ENCODE results near the gene DENND6B. TPM values are rescaled to one million over a fixed set of nuclear protein-coding genes. Genes with fewer than 3 reads are reported as not detected.

Gene DENND6B
- total and polyA plus RNA-seq, 2 of the 13 experiments (the other 11 are each of a cell fraction or from before 2014, with no cell fraction given): 0.95 to 3.8 TPM

- TF ChIP-seq HMG20B (CRISPR knock-in tag; conservative IDR thresholded peaks at IDR 0.05) (peak; percentile 26; the same call in 1 of the 2 replicates), ZNF709 (CRISPR knock-in tag; IDR thresholded peaks at IDR 0.05) (peak; percentile 64; the same call in 1 of the 2 replicates), PAF1 (CRISPR knock-in tag; IDR thresholded peaks at IDR 0.05) (no peak), ZSCAN31 (CRISPR knock-in tag; IDR thresholded peaks at IDR 0.05; ENCODE audit: low read depth) (no peak), TEAD2 (CRISPR knock-in tag; IDR thresholded peaks at IDR 0.05) (no peak), ZNF10 (CRISPR knock-in tag; IDR thresholded peaks at IDR 0.05; ENCODE audit: borderline replicate concordance, low read depth) (no peak), TARDBP (CRISPR knock-in tag; IDR thresholded peaks at IDR 0.05) (peak; percentile 90), ZNF800 (CRISPR knock-in tag; IDR thresholded peaks at IDR 0.05) (peak; percentile 93), ZNF317 (CRISPR knock-in tag; IDR thresholded peaks at IDR 0.05) (0 out of 2 replicates have a peak, but pooled peaks have one; percentile 36), FOXA1 (IDR thresholded peaks at IDR 0.05) (no peak), FOXA1 (CRISPR knock-in tag; IDR thresholded peaks at IDR 0.05) (peak; percentile 94), CREBL2 (CRISPR knock-in tag; IDR thresholded peaks at IDR 0.05; ENCODE audit: borderline replicate concordance) (no peak), ZNF652 (CRISPR knock-in tag; IDR thresholded peaks at IDR 0.05; ENCODE audit: borderline replicate concordance, low read depth) (0 out of 2 replicates have a peak, but pooled peaks have one; percentile 24), FOXP4 (CRISPR knock-in tag; IDR thresholded peaks at IDR 0.05) (peak; percentile 56), ZNF572 (CRISPR knock-in tag; IDR thresholded peaks at IDR 0.05) (no peak), NR1H2 (CRISPR knock-in tag; IDR thresholded peaks at IDR 0.05; ENCODE audit: borderline replicate concordance, low read depth) (no peak), JUNB (CRISPR knock-in tag; IDR thresholded peaks at IDR 0.05; ENCODE audit: borderline replicate concordance) (no peak), ZFP37 (CRISPR knock-in tag; IDR thresholded peaks at IDR 0.05; ENCODE audit: borderline replicate concordance) (no peak), PHF8 (CRISPR knock-in tag; IDR thresholded peaks at IDR 0.05) (peak; percentile 86), ZNF605 (CRISPR knock-in tag; IDR thresholded peaks at IDR 0.05) (peak; percentile 10; the same call in 1 of the 2 replicates), AKAP8 (CRISPR knock-in tag; IDR thresholded peaks at IDR 0.05) (peak; percentile 29; the same call in 1 of the 2 replicates), SP5 (CRISPR knock-in tag; IDR thresholded peaks at IDR 0.05; ENCODE audit: borderline replicate concordance, low read depth) (peak; percentile 83)
- TF ChIP-seq, protein P1, sequence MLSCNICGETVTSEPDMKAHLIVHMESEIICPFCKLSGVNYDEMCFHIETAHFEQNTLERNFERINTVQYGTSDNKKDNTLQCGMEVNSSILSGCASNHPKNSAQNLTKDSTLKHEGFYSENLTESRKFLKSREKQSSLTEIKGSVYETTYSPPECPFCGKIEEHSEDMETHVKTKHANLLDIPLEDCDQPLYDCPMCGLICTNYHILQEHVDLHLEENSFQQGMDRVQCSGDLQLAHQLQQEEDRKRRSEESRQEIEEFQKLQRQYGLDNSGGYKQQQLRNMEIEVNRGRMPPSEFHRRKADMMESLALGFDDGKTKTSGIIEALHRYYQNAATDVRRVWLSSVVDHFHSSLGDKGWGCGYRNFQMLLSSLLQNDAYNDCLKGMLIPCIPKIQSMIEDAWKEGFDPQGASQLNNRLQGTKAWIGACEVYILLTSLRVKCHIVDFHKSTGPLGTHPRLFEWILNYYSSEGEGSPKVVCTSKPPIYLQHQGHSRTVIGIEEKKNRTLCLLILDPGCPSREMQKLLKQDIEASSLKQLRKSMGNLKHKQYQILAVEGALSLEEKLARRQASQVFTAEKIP (CRISPR knock-in tag; IDR thresholded peaks at IDR 0.05; ENCODE audit: borderline replicate concordance): no peak
- TF ChIP-seq, protein P2, sequence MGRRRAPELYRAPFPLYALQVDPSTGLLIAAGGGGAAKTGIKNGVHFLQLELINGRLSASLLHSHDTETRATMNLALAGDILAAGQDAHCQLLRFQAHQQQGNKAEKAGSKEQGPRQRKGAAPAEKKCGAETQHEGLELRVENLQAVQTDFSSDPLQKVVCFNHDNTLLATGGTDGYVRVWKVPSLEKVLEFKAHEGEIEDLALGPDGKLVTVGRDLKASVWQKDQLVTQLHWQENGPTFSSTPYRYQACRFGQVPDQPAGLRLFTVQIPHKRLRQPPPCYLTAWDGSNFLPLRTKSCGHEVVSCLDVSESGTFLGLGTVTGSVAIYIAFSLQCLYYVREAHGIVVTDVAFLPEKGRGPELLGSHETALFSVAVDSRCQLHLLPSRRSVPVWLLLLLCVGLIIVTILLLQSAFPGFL (CRISPR knock-in tag; IDR thresholded peaks at IDR 0.05): no peak
These were observed 33.1 kb downstream of the DENND6B start (continued) for GRCh38 chr22:50293441-50294318.

Data from HepG2 (cell line).